Gastroesophageal sphincter (tissue), 4 donors: ENCODE data around the gene SUN1. TPM values are rescaled to one million over a fixed set of nuclear protein-coding genes. Genes with fewer than 3 reads are reported as not detected.
A peak's percentile ranks its signal among the peaks of the same experiment; 100 is the strongest.

Source experiments
- ATAC-seq: fragments of 150-250 bp; one replicate; pipeline ENCODE4 v1.9.1; 2016; ENCODE audit warnings: mild to moderate bottlenecking, moderate library complexity
- H3K27ac ChIP-seq, 4 donors: fragments of 200-600 bp; sonication (generic) in 3 of 4; 1 replicate in 3 of 4; 2 replicates in 1 of 4; pipeline ENCODE4 v1.5.1; 2016 to 2019
- H3K27me3 ChIP-seq: fragments of 200-600 bp; sonication (generic); one replicate; pipeline ENCODE4 v1.5.1; 2019
- H3K36me3 ChIP-seq, 2 donors: fragments of 200-600 bp; sonication (generic); one replicate each; pipeline ENCODE4 v1.5.1; 2019; ENCODE audit warnings: control low read depth in 1 of 2
- H3K4me1 ChIP-seq, 3 donors: fragments of 200-600 bp; sonication (generic); 1 replicate in 2 of 3; 2 replicates in 1 of 3; pipeline ENCODE4 v1.5.1; 2016 to 2019; ENCODE audit warnings: control low read depth in 2 of 3
- H3K4me3 ChIP-seq, 2 donors: fragments of 200-600 bp; sonication (generic); one replicate each; pipeline ENCODE4 v1.5.1; 2019; ENCODE audit warnings: mild to moderate bottlenecking in 1 of 2, moderate library complexity in 1 of 2
- H3K9me3 ChIP-seq, 3 donors: fragments of 200-600 bp; sonication (generic); one replicate each; pipeline ENCODE4 v1.5.1; 2017 to 2019; ENCODE audit warnings: control low read depth in 2 of 3
- CTCF ChIP-seq, 4 experiments: fragments of 200-600 bp in 2 of 4; fragments of 450-650 bp in 2 of 4; sonication (generic) in 1 of 4; IDR thresholded peaks; one replicate each; pipeline ENCODE4 v1.5.1; 2017 to 2019; ENCODE audit warnings: antibody characterized with exemption in 4 of 4, mild to moderate bottlenecking in 2 of 4, moderate library complexity in 2 of 4
- EP300 ChIP-seq: sonication (generic); formaldehyde crosslinking; IDR thresholded peaks from one replicate; pipeline ENCODE4 v1.6.1; 2017; ENCODE audit warnings: antibody characterized with exemption, mild to moderate bottlenecking
- POLR2A ChIP-seq, 2 donors: fragments of 450-650 bp; IDR thresholded peaks; one replicate each; pipeline ENCODE4 v1.6.1; 2017; ENCODE audit warnings: antibody characterized with exemption in 2 of 2, mild to moderate bottlenecking in 2 of 2, moderate library complexity in 1 of 2
- POLR2AphosphoS5 ChIP-seq: sonication (generic); formaldehyde crosslinking; IDR thresholded peaks from one replicate; pipeline ENCODE4 v1.6.1; 2017; ENCODE audit warnings: antibody characterized with exemption
- WGBS, 2 donors: methylation state at CpG; one replicate each; pipeline ENCODE4 v1.1.5; 2018; ENCODE audit warnings: low coverage in 1 of 2; 5-methylcytosine and 5-hydroxymethylcytosine counted together
- total RNA-seq, 4 donors: library from RNA; depleted of rRNA; stranded (reverse); fragments of >200 nt; gene quantifications; one replicate each; pipeline ENCODE4 v1.1.0, GENCODE V29; 2016

Gene SUN1
- total RNA-seq, 4 donors from 2014 or later = 151 to 261 (median 231) TPM

DNA sequence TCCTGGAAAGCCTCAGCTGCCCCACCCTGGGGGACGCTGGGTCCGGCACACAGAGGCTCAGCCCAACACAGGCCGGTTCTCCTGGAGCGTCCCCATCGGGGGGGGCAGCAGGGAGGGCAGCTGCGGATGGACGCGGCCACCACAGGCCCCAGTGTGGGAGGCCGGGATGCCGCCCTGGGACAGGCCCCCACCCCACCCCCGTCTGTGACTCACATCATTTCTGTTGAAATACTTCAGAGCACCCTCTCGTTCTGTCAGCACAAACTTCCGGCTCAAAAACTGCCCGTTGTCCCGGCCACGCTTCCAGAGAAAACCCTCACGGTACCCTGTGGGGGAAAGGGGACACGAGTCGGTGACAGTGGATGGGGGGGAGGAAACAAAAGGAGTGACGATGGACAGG, 72.6 kb downstream of the SUN1 start:
- TF ChIP-seq CTCF (IDR thresholded peaks at IDR 0.05) (no peak), EP300 (no peak), POLR2AphosphoS5 (no peak), POLR2A (IDR thresholded peaks at IDR 0.05) (no peak)
- H3K36me3 ChIP-seq = peaks cover 0 to 27% of the 10 kb centered on the region in 2 donors
- peak overlapping the region in 1 of 2 donors; percentile 13 for H3K4me3 ChIP-seq
- H3K4me1 ChIP-seq = peaks cover 0 to 37% (median 6%) of the 10 kb centered on the region in 3 donors
- WGBS, 2 donors = no CpG with 5 or more reads among the region's 20 CpGs
- no peaks in the 10 kb centered on the region for H3K27me3 ChIP-seq
- ATAC-seq = peak; percentile 14
- no peaks in the 10 kb centered on the region for H3K9me3 ChIP-seq
- H3K27ac ChIP-seq = peak overlapping the region in 1 of 4 donors; percentile 75

DNA sequence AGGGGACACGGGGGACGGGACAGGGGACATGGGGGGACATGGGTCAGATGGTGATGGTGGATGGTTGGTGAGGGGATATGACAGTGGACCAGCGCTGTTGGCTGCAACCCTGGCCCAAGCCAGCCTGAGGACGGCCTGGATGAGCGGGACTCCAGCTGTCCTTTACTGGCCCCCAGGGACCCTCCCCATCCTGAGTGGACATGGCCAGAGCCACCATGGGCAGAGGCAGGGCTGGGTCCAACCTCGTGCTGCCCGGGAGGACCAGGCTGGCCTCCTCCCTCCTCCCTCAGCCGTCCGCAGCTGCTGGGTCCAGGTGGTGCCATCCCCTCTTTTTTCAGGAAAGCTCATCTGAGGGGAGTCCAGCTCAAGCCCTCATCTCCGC, 74.5 kb downstream of the SUN1 start:
- 67 to 74% methylated on average over 2 to 3 of the region's 10 CpGs for WGBS, 2 donors
- Histone ChIP-seq H3K27me3 (no peaks in the 10 kb centered on the region), H3K36me3 (peaks cover 0 to 22% of the 10 kb centered on the region in 2 donors), H3K9me3 (no peaks in the 10 kb centered on the region), H3K27ac (no peak overlapping the region), H3K4me3 (no peak overlapping the region), H3K4me1 (peaks cover 0 to 34% (median 0%) of the 10 kb centered on the region in 3 donors)
- TF ChIP-seq EP300 = no peak
- TF ChIP-seq CTCF (IDR thresholded peaks at IDR 0.05) = no peak
- TF ChIP-seq POLR2A (IDR thresholded peaks at IDR 0.05) = no peak
- ATAC-seq = no peak

DNA sequence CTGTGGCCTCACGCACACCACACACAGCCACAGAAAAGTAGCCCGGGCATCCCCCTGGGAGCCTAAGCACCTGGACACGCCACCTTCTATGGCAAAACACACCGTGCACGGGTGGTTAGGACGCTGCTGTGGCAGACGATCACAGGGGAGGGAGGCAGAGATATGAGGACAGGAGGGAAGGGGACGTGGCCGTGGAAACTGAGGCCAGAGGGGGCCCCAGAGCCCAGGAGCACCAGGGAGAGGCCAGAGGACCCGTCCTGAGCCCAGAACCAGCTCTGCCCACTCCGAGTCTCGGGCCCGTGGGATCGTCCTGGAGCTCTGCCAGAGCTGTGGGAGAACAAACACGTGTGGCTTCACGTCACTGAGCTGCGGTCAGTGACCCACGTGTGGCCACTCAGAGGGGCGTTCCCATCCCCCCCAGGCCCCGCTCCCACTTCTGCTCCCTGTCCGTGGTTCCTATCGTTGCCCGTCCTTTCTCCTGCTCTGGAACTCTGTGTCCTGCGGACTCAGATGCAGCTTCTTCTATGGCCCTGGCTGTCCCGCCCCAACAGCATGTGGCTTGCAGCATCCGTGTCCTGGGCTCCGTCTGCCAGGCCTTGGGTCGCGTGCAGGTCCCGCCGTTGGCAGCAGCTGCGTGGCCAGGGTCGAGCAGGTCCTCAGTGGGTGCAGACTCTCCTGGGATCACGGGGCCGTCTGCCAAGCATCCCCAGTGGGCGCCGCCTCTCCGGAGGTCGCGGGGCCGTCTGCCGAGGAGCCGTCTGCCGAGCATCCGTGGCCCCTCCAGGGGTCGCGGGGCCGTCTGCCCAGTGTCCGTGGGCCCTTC, 75.1 kb downstream of the SUN1 start:
- peak overlapping the region in 1 of 4 donors; percentile 79 for H3K27ac ChIP-seq
- WGBS, 2 donors = 77% methylated on average over 5 to 11 of the region's 49 CpGs

DNA sequence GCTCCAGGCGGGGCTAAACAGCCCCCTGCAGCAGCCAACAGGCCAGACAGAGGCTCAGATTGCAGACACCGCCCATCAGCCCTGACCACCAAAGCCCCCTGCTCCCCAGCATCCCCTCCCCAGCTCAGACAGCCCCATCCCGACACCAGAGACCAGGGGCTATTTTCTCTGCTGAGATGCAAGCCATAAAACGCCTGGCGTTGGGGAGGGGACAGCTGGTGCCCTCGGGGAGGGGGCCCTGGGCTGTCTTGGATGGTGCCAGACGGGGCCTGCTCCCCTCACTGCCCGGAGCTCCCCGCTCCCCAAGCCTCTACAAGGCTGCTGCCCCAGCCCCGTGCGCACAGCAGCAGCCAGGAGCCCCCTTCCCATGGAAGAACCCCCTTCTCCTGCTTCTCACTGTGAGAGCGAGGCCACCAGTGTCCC, 75.9 kb downstream of the SUN1 start:
- H3K27me3 ChIP-seq = no peaks in the 10 kb centered on the region
- peaks cover 0 to 32% (median 0%) of the 10 kb centered on the region in 3 donors for H3K4me1 ChIP-seq
- H3K9me3 ChIP-seq = no peaks in the 10 kb centered on the region
- no peak overlapping the region for H3K4me3 ChIP-seq
- TF ChIP-seq CTCF (IDR thresholded peaks at IDR 0.05) (no peak), POLR2AphosphoS5 (no peak), EP300 (no peak), POLR2A (IDR thresholded peaks at IDR 0.05) (no peak)
- 100% methylated on average over 3 of the region's 12 CpGs; no CpG with 5 or more reads in 1 of the 2 donors for WGBS, 2 donors
- H3K27ac ChIP-seq = peak overlapping the region in 2 of 4 donors; percentile 74 to 79
- ATAC-seq = no peak
- peaks cover 0 to 17% of the 10 kb centered on the region in 2 donors for H3K36me3 ChIP-seq

More for the DNA sequence above, 75.1 kb downstream of the SUN1 start:
- Histone ChIP-seq H3K4me3 (no peak overlapping the region), H3K36me3 (peaks cover 0 to 22% of the 10 kb centered on the region in 2 donors), H3K9me3 (no peaks in the 10 kb centered on the region), H3K4me1 (peaks cover 0 to 32% (median 0%) of the 10 kb centered on the region in 3 donors), H3K27me3 (no peaks in the 10 kb centered on the region)
- TF ChIP-seq POLR2A (IDR thresholded peaks at IDR 0.05) = no peak
- no peak for TF ChIP-seq POLR2AphosphoS5
- no peak for TF ChIP-seq CTCF (IDR thresholded peaks at IDR 0.05)
- TF ChIP-seq EP300 = no peak
- peak; percentile 10 for ATAC-seq
